Measurements from ENCODE around the gene TXNRD1.

TXNRD1 gene

GRCh38 chr12:104215638-104216297 is at the start of gene TXNRD1:
TXNRD1 (plus strand) TSS chr12:104215779; CDS start chr12:104215803, 24 bp downstream.
- Histone ChIP-seq H3K9me3 (ENCODE audit: control insufficient read depth, insufficient read depth, low read depth, low read length) (no peaks in the 10 kb centered on the region), H3K36me3 (ENCODE audit: control insufficient read depth in 2 of 2, insufficient read depth in 1 of 2, low read length in 2 of 2) (no peaks in the 10 kb centered on the region), H3K4me3 (ENCODE audit: low read depth, low read length) (no peak within 1 kb of the TSS), H3K27ac (ENCODE audit: extremely low read depth, low read depth, low read length) (no peak within 1 kb of the TSS), H3K4me1 (ENCODE audit: control insufficient read depth, insufficient read depth, low read length) (peaks cover 2% of the 10 kb centered on the region; the same call in 1 of the 2 replicates)
- ChIA-PET CTCF (no interaction called here), POLR2A (no interaction called here)
- TF ChIP-seq ZNF274 (IDR thresholded peaks at IDR 0.05; ENCODE audit: low read length): no peak
- TF ChIP-seq ZNF274 (tag by site-specific recombination; IDR thresholded peaks at IDR 0.05; ENCODE audit: borderline replicate concordance): no peak
- TF ChIP-seq ZIC2 (tag by site-specific recombination; IDR thresholded peaks at IDR 0.05): no peak
- no peak for TF ChIP-seq ZNF423 (tag by site-specific recombination; IDR thresholded peaks at IDR 0.05)
- no peak for TF ChIP-seq ZNF280C (tag by site-specific recombination; IDR thresholded peaks at IDR 0.05)
- no peak for TF ChIP-seq ZNF335 (tag by site-specific recombination; conservative IDR thresholded peaks at IDR 0.05)
- TF ChIP-seq ZNF660 (tag by site-specific recombination; IDR thresholded peaks at IDR 0.05): no peak
- TF ChIP-seq ZNF571 (tag by site-specific recombination; IDR thresholded peaks at IDR 0.05): no peak
- TF ChIP-seq SP2 (tag by site-specific recombination; IDR thresholded peaks at IDR 0.05): no peak
- TF ChIP-seq ZNF704 (tag by site-specific recombination; IDR thresholded peaks at IDR 0.05): no peak
- no peak for TF ChIP-seq ZNF518A (tag by site-specific recombination; conservative IDR thresholded peaks at IDR 0.05; ENCODE audit: low read depth)
- TF ChIP-seq ZNF202 (tag by site-specific recombination; IDR thresholded peaks at IDR 0.05; ENCODE audit: borderline replicate concordance): no peak
- TF ChIP-seq ZNF248 (tag by site-specific recombination; IDR thresholded peaks at IDR 0.05): no peak
- TF ChIP-seq ZNF747 (tag by site-specific recombination; IDR thresholded peaks at IDR 0.05): no peak
- no peak for TF ChIP-seq ZNF366 (tag by site-specific recombination; conservative IDR thresholded peaks at IDR 0.05)
- no peak for TF ChIP-seq ZFHX2 (tag by site-specific recombination; conservative IDR thresholded peaks at IDR 0.05)
- TF ChIP-seq GLIS2 (tag by site-specific recombination; IDR thresholded peaks at IDR 0.05): no peak
- TF ChIP-seq ZNF140 (tag by site-specific recombination; IDR thresholded peaks at IDR 0.05): no peak
